DMS 273 (cell line): ENCODE measurements around the gene KAT2A.

ENCODE experiments used
- DNase-seq: peaks from one replicate; lab custom pipeline; 2025; ENCODE audit not compliant: unreplicated experiment; lab: John Stamatoyannopoulos, UW

KAT2A gene

DNA sequence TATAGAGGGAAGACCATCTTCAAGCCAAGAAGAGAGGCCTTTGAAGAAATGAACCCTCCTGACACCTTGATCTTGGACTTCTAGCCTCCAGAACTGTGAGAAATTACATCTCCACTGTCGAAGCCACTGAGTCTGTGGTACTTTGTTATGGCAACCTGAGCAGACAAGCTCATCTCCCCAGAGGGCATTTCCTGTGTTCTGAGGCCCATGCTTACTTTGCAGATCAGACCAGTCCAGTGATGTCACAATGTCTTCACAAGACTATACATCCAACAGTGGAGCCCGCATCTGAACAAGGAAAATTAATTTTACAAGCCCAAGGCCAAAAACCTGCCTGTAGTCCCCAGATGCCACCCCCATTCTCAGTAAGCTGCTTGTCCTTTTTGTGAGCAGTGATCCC lies 56.0 kb downstream of the KAT2A start:
- no peak for DNase-seq
